Endodermal cell (in vitro differentiated cells): Measurements from ENCODE around the gene MAP3K3. TPM values are rescaled to one million over a fixed set of nuclear protein-coding genes. Genes with fewer than 3 reads are reported as not detected.

Experiments used
- DNase-seq: peaks from one replicate; pipeline ENCODE4 v3.0.0-alpha.2; 2017
- H3K27ac ChIP-seq: 2 replicates; pipeline ENCODE4 v1.5.1; 2013; ENCODE audit warnings: mild to moderate bottlenecking, low read depth, low read length, moderate library complexity
- H3K27me3 ChIP-seq: 2 replicates; pipeline ENCODE4 v1.6.1; 2013; ENCODE audit warnings: mild to moderate bottlenecking, low read length, moderate library complexity; ENCODE audit not compliant: insufficient read depth, control insufficient read depth, poor library complexity, severe bottlenecking
- H3K36me3 ChIP-seq: 2 replicates; pipeline ENCODE4 v1.7.0; 2013; ENCODE audit warnings: mild to moderate bottlenecking, low read length, moderate library complexity; ENCODE audit not compliant: control insufficient read depth, insufficient read depth
- H3K4me1 ChIP-seq: one replicate; pipeline ENCODE4 v1.7.0; 2013; ENCODE audit warnings: low read length; ENCODE audit not compliant: control insufficient read depth, insufficient read depth
- H3K4me3 ChIP-seq: 2 replicates; pipeline ENCODE4 v1.5.1; 2013; ENCODE audit warnings: mild to moderate bottlenecking, low read length, moderate library complexity
- H3K9ac ChIP-seq: 2 replicates; pipeline ENCODE4 v1.6.1; 2013; ENCODE audit warnings: mild to moderate bottlenecking, low read length, moderate library complexity; ENCODE audit not compliant: poor library complexity, severe bottlenecking; ENCODE audit errors: extremely low read depth
- H3K9me3 ChIP-seq: 2 replicates; pipeline ENCODE4 v1.6.1; 2013; ENCODE audit warnings: mild to moderate bottlenecking, low read length, moderate library complexity; ENCODE audit not compliant: control insufficient read depth
- H3K27ac Mint-ChIP-seq: 2 replicates; pipeline ENCODE4 v1.8.0; 2020; ENCODE audit warnings: mixed read lengths
- H3K27me3 Mint-ChIP-seq: 2 replicates; pipeline ENCODE4 v1.8.0; 2021; ENCODE audit warnings: mild to moderate bottlenecking, mixed read lengths; ENCODE audit not compliant: insufficient read depth
- H3K36me3 Mint-ChIP-seq: 2 replicates; pipeline ENCODE4 v1.8.0; 2020; ENCODE audit warnings: low read depth, mixed read lengths
- H3K4me1 Mint-ChIP-seq: 2 replicates; pipeline ENCODE4 v1.8.0; 2020; ENCODE audit warnings: mixed read lengths
- H3K4me3 Mint-ChIP-seq: 2 replicates; pipeline ENCODE4 v1.8.0; 2020; ENCODE audit warnings: mild to moderate bottlenecking, moderate library complexity, mixed read lengths
- H3K9me3 Mint-ChIP-seq: 2 replicates; pipeline ENCODE4 v1.8.0; 2020; ENCODE audit warnings: mild to moderate bottlenecking, mixed read lengths
- CTCF ChIP-seq: fragments of 200-600 bp; sonication (generic); conservative IDR thresholded peaks from 2 replicates; pipeline ENCODE4 v1.5.0; 2021; ENCODE audit warnings: antibody characterized with exemption, mild to moderate bottlenecking
- WGBS, 2 experiments: methylation state at CpG; one replicate each; pipeline versions ENCODE4 v1.1.5 to v1.1.7; 2013; ENCODE audit warnings: missing lambda C conversion rate in 2 of 2, mixed read lengths in 1 of 2; ENCODE audit not compliant: insufficient coverage in 1 of 2, insufficient read length in 1 of 2; 5-methylcytosine and 5-hydroxymethylcytosine counted together
- total RNA-seq, 2 donors: library from RNA; stranded (reverse); fragmentation: NEBNext Ultra II Directional in 1 of 2; extraction: Animal tissue kit (Norgen Biotek cat#: 25700) in 1 of 2; gene quantifications; 2 replicates in 1 of 2; 3 replicates in 1 of 2; pipeline ENCODE4 v1.2.1, GENCODE V29; 2021

MAP3K3 gene
- total RNA-seq, 2 donors from 2014 or later: 19.9 to 23.3 TPM

GRCh38 chr17:63701868-63702720 lies 79.9 kb downstream of the MAP3K3 start:
- Histone ChIP-seq H3K9ac (no peak overlapping the region), H3K27ac (no peak overlapping the region), H3K9me3 (no peaks in the 10 kb centered on the region), H3K27me3 (no peaks in the 10 kb centered on the region), H3K36me3 (peaks cover 21% of the 10 kb centered on the region), H3K4me3 (no peak overlapping the region), H3K4me1 (peaks cover 9% of the 10 kb centered on the region)
- peak; percentile 53 for DNase-seq
- no peaks in the 10 kb centered on the region for H3K9me3 Mint-ChIP-seq
- no peak for TF ChIP-seq CTCF
- no peaks in the 10 kb centered on the region for H3K27me3 Mint-ChIP-seq
- H3K4me1 Mint-ChIP-seq: peaks cover 24% of the 10 kb centered on the region
- peak overlapping the region; percentile 65 for H3K4me3 Mint-ChIP-seq
- H3K36me3 Mint-ChIP-seq: peaks cover 16% of the 10 kb centered on the region
- 95 to 100% methylated on average over 2 to 19 of the region's 19 CpGs for WGBS, 2 experiments
- no peak overlapping the region for H3K27ac Mint-ChIP-seq

DNA sequence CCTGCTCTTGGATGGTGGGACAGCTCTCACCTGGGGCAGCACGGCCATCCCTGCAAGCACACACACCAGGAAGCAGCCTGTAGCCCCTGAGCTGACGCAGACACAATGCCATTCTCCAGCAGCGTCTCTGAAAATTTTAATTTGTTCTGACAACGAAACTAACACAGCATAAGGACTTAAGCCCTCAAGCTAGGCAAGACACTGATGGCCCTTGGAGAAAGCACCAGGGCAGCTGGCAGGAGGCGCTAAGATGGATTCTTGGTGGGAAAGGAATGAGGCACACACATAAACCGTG lies 80.5 kb downstream of the MAP3K3 start:
- Histone ChIP-seq H3K27ac (no peak overlapping the region), H3K9me3 (no peaks in the 10 kb centered on the region), H3K9ac (no peak overlapping the region), H3K36me3 (peaks cover 15% of the 10 kb centered on the region), H3K27me3 (no peaks in the 10 kb centered on the region), H3K4me1 (peaks cover 5% of the 10 kb centered on the region), H3K4me3 (no peak overlapping the region)
- no peak for TF ChIP-seq CTCF
- Mint-ChIP-seq H3K4me1 (peaks cover 24% of the 10 kb centered on the region), H3K4me3 (peak overlapping the region; percentile 30), H3K27ac (no peak overlapping the region), H3K27me3 (no peaks in the 10 kb centered on the region), H3K36me3 (peaks cover 19% of the 10 kb centered on the region), H3K9me3 (no peaks in the 10 kb centered on the region)
- 90 to 95% methylated on average over 6 of the region's 6 CpGs for WGBS, 2 experiments
- DNase-seq: peak; percentile 52

- Mint-ChIP-seq H3K27me3 (no peaks in the 10 kb centered on the region), H3K4me1 (peaks cover 21% of the 10 kb centered on the region), H3K9me3 (no peaks in the 10 kb centered on the region), H3K4me3 (no peak overlapping the region), H3K27ac (no peak overlapping the region), H3K36me3 (peaks cover 19% of the 10 kb centered on the region)
- Histone ChIP-seq H3K9ac (no peak overlapping the region), H3K27me3 (no peaks in the 10 kb centered on the region), H3K36me3 (peaks cover 12% of the 10 kb centered on the region), H3K4me1 (peaks cover 5% of the 10 kb centered on the region), H3K27ac (no peak overlapping the region), H3K4me3 (no peak overlapping the region), H3K9me3 (no peaks in the 10 kb centered on the region)
- no peak for DNase-seq
- 87 to 93% methylated on average over 3 to 5 of the region's 5 CpGs for WGBS, 2 experiments
- no peak for TF ChIP-seq CTCF
These were observed 80.8 kb downstream of the MAP3K3 start for GRCh38 chr17:63703029-63703428.
